SK-N-SH (cell line): Measurements from ENCODE around the gene RAC2.
A peak's percentile ranks its signal among the peaks of the same experiment; 100 is the strongest.

ENCODE experiments used
- CTCF ChIP-seq: fragments of 200-600 bp; sonication (generic); IDR thresholded peaks from 2 replicates; pipeline ENCODE4 v1.6.1; 2017; ENCODE audit warnings: antibody characterized with exemption, mild to moderate bottlenecking, moderate library complexity
- EP300 ChIP-seq, 2 experiments: IDR thresholded peaks; 2 replicates each; pipeline versions ENCODE4 v1.4.0 to v1.6.1; 2012; ENCODE audit warnings: borderline replicate concordance in 1 of 2, low read depth in 1 of 2, low read length in 1 of 2
- FOSL2 ChIP-seq: IDR thresholded peaks from 2 replicates; pipeline ENCODE4 v1.4.0; 2012; ENCODE audit warnings: low read depth, mild to moderate bottlenecking, moderate library complexity, borderline replicate concordance
- MEF2A ChIP-seq: IDR thresholded peaks from 2 replicates; pipeline ENCODE4 v1.4.0; 2012; ENCODE audit warnings: low read depth, borderline replicate concordance
- MXI1 ChIP-seq: IDR thresholded peaks from 2 replicates; pipeline ENCODE4 v1.6.1; 2012; ENCODE audit warnings: mild to moderate bottlenecking, low read depth, low read length, improper control_type of control experiment
- POLR2AphosphoS5 ChIP-seq: IDR thresholded peaks from 2 replicates; pipeline ENCODE4 v1.6.1; 2012; ENCODE audit warnings: low read depth, low read length
- REST ChIP-seq: IDR thresholded peaks from 2 replicates; pipeline ENCODE4 v1.6.1; 2012; ENCODE audit warnings: mild to moderate bottlenecking, low read depth, low read length, moderate library complexity
- RFX5 ChIP-seq: IDR thresholded peaks from 2 replicates; pipeline ENCODE4 v1.6.1; 2012; ENCODE audit warnings: mild to moderate bottlenecking, improper control_type of control experiment, low read length
- USF1 ChIP-seq: IDR thresholded peaks from 2 replicates; pipeline ENCODE4 v1.4.0; 2012; ENCODE audit warnings: low read depth, borderline replicate concordance
- YY1 ChIP-seq: IDR thresholded peaks from 2 replicates; pipeline ENCODE4 v1.4.0; 2012; ENCODE audit warnings: low read depth, mild to moderate bottlenecking

- TF ChIP-seq CTCF (no peak), FOSL2 (no peak), USF1 (no peak), EP300 (IDR thresholded peaks at IDR 0.05; ENCODE audit: borderline replicate concordance in 1 of 2, low read depth in 1 of 2, low read length in 1 of 2) (peak in 1 of 2 experiments; percentile 64; a peak in 1 of 4 replicates), MXI1 (no peak), RFX5 (no peak), YY1 (no peak), MEF2A (no peak), POLR2AphosphoS5 (peak; percentile 50; the same call in 1 of the 2 replicates), REST (no peak)
These were observed 15.7 kb downstream of the RAC2 start for GRCh38 chr22:37228106-37229011.
